ENCODE data around the gene PLA2G2C.

Gene PLA2G2C

GRCh38 chr1:20183035-20183434 lies 3.3 kb downstream of the PLA2G2C start:
- DNase-seq: no peak

DNA sequence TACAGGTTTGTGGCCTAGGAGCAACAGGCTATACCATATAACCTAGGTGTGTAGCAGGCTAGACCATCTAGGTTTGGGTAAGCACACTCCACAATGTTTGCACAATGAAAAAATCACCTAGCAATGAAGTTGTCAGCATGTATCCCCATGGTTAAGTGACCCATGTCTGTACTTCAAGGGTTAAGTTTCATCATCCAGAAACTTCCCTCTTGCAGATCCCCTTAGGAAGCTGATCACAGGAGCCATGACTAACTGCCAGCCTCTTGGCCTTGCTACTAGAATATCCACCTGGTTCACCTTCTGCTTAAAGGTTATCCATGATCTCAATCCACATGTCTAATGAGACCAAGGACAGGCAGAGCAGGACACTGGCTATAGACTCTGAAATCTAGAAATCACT lies 3.9 kb downstream of the PLA2G2C start:
- no peak for DNase-seq

GRCh38 chr1:20180844-20181207 lies 5.5 kb downstream of the PLA2G2C start:
- DNase-seq: no peak

DNA sequence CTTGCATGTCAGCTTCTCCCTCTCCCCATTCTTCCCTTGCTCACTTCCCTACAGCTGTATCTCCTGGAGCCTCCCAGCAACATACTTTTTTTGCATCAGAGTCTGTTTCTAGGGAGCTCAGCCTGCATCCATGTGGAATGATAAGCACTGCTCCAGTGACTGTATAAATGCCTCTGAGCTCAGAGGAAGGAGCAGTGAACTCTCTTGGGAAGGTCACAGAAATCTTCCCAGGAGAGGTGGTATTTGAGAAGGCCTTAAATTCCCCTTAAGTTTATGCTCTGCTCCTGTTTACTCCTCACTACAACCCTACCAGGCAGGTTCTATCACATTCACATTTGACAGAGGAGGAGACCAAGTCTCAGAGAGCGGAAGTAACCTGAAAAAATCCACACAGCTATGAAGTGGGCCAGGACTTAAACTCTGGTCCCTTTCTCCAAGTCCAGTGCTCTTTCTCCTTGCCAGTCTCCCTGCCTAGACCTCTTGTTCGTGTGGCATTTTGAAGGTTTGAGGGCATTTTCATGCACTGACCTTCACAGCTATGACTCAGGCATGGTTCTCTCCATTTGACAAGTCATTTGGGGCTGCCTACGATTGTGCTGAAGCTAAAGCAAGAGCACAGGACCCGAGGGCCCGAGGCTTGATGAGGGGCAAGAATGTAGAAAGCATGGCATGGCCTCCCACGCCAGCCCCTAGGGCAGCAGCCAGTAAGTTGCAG lies 6.0 kb downstream of the PLA2G2C start:
- DNase-seq: no peak

DNA sequence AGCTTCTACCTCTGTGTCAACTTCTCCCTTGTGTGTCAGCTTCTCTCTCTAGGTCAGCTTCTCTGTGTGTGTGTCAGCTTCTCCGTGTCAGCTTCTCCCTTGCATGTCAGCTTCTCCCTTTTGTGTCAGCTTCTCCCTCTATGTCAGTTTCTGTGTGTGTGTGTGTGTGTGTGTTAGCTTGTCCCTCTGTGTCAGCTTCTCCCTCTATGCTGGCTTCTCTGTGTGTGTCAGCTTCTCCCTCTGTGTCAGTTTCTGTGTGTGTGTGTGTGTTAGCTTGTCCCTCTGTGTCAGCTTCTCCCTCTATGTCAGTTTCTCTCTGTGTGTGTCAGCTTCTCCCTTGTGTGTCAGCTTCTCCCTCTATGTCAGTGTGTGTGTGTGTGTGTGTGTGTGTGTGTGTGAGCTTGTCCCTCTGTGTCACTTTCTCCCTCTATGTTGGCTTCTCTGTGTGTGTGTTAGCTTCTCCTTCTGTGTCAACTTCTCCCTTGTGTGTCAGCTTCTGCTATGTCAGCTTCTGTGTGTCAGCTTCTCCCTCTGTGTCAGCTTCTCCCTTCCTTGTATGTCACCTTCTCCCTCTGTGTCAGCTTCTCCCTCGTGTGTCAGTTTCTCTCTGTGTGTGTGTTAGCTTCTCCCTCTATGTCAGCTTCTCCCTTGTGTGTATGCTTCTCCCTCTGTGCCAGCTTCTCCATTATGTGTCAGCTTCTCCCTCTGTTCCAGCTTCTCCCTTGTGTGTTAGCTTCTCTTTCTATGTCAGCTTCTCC lies 6.8 kb downstream of the PLA2G2C start:
- DNase-seq: no peak

GRCh38 chr1:20178634-20179370 lies 7.5 kb downstream of the PLA2G2C start:
- DNase-seq: no peak

GRCh38 chr1:20174937-20175666 lies 11.2 kb downstream of the PLA2G2C start:
- DNase-seq: no peak

- DNase-seq: no peak
Observed at GRCh38 chr1:20172033-20172590, 14.2 kb downstream of the PLA2G2C start.

DNA sequence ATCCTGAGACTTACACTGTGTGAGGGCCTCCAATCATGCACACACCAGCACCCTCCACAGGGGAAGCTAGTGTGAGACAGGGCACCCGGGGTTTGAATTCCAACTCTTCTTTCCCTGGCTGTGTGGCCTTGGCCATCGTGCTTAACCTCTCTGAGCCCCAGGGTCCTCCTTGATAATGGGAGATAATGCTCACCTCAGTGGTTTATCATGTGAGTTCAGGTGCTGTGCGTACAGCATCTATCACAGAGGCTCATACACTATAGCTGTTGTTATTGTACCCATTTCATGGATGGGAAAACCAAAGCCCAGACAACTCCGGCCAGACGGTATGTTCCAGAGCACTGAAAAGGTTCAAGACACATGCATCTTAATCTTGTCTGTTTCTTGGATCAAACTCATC lies 16.4 kb downstream of the PLA2G2C start:
- DNase-seq: no peak

GRCh38 chr1:20168564-20169491 lies 17.5 kb downstream of the PLA2G2C start:
- DNase-seq: no peak

- DNase-seq: no peak
Observed at GRCh38 chr1:20167126-20167525, 19.2 kb downstream of the PLA2G2C start.

DNA sequence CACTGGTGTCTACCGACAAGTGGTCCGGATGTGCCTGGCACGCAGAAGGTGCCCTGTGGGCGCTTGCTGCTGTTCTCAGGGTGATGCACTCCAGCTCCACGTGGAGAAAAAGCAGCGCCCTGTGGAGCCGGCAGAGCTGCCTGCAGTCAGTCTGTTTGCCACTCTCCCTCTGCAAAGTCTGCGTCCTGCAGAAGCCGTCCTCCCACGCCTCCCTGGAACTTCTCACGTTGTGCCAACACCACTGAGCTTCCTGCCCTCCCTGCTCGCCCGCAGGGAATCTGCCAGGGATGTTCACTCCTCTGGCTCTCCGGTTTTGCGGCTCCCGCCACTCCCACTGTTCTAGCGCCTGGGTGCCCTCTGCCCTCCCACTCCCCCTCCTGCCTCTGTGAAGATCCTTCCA lies 20.3 kb downstream of the PLA2G2C start:
- DNase-seq: no peak

- no peak for DNase-seq
Observed at GRCh38 chr1:20165522-20165951, 20.8 kb downstream of the PLA2G2C start.

DNA sequence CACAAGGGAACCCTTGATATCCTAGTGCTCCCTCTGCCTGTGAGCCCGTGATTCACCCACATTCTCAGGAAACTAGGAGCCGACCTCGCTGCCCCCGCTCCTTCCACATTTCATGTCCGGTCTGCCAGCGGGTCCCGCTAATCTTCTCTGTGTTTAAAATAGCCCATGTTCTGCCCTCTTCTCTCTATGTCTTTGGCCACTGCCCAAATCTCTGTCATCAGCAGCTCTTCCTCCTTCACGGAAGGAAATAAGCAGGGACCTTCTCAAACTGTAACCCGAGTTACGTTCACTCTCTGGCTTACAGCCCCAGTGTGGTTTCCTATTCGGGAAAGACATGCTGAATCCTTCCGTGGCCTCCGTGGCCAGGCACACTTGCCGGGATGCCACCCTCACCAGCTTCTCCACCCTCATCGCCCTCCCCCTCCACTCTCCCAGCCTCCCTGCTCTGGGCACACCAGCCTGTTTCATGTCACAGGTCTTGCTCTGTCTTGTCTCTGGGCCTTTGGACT lies 21.6 kb downstream of the PLA2G2C start:
- DNase-seq: no peak

- no peak for DNase-seq
Observed at GRCh38 chr1:20160034-20160433, 26.3 kb downstream of the PLA2G2C start.

- peak; percentile 48 for DNase-seq
Observed at GRCh38 chr1:20158358-20159070, 27.8 kb downstream of the PLA2G2C start.

GRCh38 chr1:20154301-20154831 lies 32.0 kb downstream of the PLA2G2C start:
- DNase-seq: no peak

DNA sequence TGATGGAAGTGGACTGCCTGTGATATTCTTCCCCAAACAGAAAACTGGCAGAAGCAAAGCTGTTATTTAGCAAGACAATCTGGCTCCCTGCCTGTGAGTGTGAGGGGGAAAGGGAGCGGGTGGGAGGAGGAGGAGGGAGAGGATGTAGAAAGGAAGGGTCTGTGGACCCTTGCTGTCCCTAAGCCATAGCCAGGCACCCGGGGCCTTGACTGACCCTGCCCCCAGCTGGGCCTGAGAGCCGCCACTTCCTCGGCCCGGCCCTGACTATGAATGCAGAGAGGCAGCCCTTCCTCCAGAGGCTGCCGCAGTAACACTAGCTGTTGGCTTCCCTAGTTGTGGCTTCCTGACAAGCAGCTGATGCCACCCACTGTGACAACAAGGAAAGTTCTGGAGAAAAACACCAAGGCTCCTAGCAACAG lies 33.3 kb downstream of the PLA2G2C start:
- DNase-seq: no peak

GRCh38 chr1:20152599-20152930 lies 33.8 kb downstream of the PLA2G2C start:
- DNase-seq: no peak

DNA sequence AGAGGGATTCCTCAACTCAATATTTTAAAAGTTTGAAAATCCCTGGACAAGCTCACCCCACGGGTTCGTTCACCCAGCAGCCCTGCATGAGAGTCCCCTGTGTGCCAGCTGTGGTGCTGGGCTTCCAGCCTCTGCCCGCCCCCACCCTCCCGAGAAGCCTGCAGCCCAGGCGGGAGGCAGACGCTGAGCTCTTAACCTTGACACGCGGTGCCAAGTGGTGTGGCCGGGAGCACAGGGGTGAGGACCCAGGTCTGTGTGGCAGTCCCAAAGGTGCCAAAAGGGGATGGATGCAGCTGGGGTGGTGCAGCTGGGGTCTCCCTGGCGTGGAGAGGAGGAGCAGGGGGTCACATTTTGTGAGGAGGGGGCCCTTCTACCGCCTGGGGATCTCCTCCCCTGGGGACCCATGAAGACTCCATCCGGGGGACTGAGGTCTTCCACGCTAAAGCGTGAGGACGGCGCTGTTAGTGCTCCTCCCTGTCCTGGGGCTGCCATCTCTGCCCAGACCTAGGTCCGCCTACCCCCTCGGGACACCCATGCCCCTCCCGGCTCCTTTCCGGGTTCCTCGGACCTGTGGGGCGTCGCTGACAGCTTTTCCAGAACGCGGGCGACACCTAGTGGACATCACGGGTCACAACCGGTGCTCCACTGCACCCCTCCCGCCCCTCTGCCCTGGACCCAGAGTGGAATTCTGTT lies 34.3 kb downstream of the PLA2G2C start:
- DNase-seq: peak; percentile 78
